Measurements from ENCODE around the gene SIX5.

Gene SIX5

GRCh38 chr19:45764945-45765701, 3.9 kb downstream of the SIX5 start:
- no peak for DNase-seq (ENCODE audit: low read depth)
- TF ChIP-seq, protein P1, sequence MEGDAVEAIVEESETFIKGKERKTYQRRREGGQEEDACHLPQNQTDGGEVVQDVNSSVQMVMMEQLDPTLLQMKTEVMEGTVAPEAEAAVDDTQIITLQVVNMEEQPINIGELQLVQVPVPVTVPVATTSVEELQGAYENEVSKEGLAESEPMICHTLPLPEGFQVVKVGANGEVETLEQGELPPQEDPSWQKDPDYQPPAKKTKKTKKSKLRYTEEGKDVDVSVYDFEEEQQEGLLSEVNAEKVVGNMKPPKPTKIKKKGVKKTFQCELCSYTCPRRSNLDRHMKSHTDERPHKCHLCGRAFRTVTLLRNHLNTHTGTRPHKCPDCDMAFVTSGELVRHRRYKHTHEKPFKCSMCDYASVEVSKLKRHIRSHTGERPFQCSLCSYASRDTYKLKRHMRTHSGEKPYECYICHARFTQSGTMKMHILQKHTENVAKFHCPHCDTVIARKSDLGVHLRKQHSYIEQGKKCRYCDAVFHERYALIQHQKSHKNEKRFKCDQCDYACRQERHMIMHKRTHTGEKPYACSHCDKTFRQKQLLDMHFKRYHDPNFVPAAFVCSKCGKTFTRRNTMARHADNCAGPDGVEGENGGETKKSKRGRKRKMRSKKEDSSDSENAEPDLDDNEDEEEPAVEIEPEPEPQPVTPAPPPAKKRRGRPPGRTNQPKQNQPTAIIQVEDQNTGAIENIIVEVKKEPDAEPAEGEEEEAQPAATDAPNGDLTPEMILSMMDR (IDR thresholded peaks at IDR 0.05; ENCODE audit: low read length, missing control alignments), result no peak
- no peak overlapping the region for H3K4me3 ChIP-seq (replicated peaks; ENCODE audit: low read depth, low read length)

DNA sequence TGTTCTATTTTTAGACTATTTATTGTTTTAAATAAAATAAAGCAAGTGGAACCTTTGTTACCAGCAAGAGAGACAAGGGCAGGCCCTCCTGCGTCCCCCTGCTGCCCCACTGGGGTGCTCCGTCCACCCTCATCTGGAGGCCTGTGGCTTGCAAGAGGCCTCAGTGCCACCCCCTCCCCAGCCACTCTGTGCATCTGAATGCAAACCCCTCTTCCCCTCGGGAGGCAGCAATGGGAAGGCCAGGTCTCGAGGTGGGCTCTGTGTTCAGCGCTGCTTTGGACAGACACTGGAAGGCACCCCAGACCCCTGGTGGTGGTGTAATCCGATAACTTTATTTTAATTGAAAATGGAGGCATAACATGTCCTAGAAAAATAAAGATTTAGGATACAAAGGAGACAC, 4.6 kb downstream of the SIX5 start:
- TF ChIP-seq, protein P1 (IDR thresholded peaks at IDR 0.05; ENCODE audit: low read length, missing control alignments), result no peak
- DNase-seq (ENCODE audit: low read depth), result no peak
- no peak overlapping the region for H3K4me3 ChIP-seq (replicated peaks; ENCODE audit: low read depth, low read length)

- H3K4me3 ChIP-seq (replicated peaks; ENCODE audit: low read depth, low read length), result no peak overlapping the region
- TF ChIP-seq, protein P1 (IDR thresholded peaks at IDR 0.05; ENCODE audit: low read length, missing control alignments), result no peak
- no peak for DNase-seq (ENCODE audit: low read depth)
Measured at GRCh38 chr19:45763691-45764294, 5.3 kb downstream of the SIX5 start.

- H3K4me3 ChIP-seq (replicated peaks; ENCODE audit: low read depth, low read length), result no peak overlapping the region
- no peak for DNase-seq (ENCODE audit: low read depth)
- TF ChIP-seq, protein P1 (IDR thresholded peaks at IDR 0.05; ENCODE audit: low read length, missing control alignments), result no peak
Measured at GRCh38 chr19:45762870-45763631, 6.0 kb downstream of the SIX5 start.

DNA sequence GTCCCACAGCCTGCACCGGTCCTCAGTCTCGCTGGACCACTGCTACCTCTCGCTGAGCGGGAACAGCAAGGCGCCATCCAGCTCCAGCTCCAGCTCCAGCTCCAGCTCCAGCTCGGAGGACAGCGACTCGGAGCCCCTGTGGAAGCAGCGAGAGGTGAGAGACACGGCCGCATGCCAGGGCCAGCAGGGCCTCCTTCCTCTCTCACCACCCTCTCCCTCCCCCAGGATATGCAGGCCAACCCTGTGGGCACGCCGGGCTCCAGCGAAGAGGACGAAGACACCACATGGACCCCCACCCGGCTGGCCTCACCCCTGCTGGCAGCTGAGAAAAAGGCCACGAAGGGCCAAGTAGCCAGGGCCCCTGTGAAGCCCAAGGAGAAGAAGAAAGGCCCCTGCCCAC, 7.3 kb downstream of the SIX5 start:
- no peak overlapping the region for H3K4me3 ChIP-seq (replicated peaks; ENCODE audit: low read depth, low read length)
- TF ChIP-seq, protein P1 (IDR thresholded peaks at IDR 0.05; ENCODE audit: low read length, missing control alignments), result no peak
- no peak for DNase-seq (ENCODE audit: low read depth)

DNA sequence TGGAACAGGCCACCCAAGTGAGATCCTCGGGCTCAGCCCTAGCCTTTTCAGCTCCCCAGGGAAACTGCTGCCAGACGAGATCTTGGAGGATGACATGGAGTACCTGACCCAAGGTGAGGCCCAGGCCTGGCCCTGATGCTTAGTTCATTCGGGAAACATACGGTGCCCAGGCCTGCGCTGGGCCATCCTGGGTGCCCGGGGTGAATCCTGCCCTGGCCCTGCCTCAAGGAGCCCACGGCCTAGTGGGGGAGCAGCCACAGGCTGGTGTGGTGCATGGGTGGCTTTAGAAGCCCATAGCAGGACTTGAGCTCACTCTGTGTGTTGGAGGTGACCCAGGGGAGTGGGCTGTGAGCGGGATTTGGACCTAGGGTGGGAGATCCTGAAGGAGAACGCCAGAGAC, 10.1 kb downstream of the SIX5 start:
- no peak overlapping the region for H3K4me3 ChIP-seq (replicated peaks; ENCODE audit: low read depth, low read length)
- TF ChIP-seq, protein P1 (IDR thresholded peaks at IDR 0.05; ENCODE audit: low read length, missing control alignments), result no peak
- DNase-seq (ENCODE audit: low read depth), result no peak
